GM19193 (cell line): Measurements from ENCODE around the gene MBD2.

Experiments used
- POLR2A ChIP-seq: IDR thresholded peaks from 4 replicates; pipeline ENCODE4 v1.6.1; 2011; ENCODE audit not compliant: insufficient read depth, insufficient read length; ENCODE audit errors: extremely low read depth

The MBD2 gene

GRCh38 chr18:54224379-54225014 lies at the start of gene MBD2:
MBD2 (minus strand) TSS chr18:54224669; CDS start chr18:54224559, 110 bp downstream.
- peak; percentile 77 for TF ChIP-seq POLR2A

- no peak for TF ChIP-seq POLR2A
Measured at GRCh38 chr18:54269893-54270844, 45.7 kb upstream of the MBD2 start.

- no peak for TF ChIP-seq POLR2A
Measured at GRCh38 chr18:54268751-54269150, 44.3 kb upstream of the MBD2 start.

GRCh38 chr18:54267701-54268100 lies 43.2 kb upstream of the MBD2 start:
- TF ChIP-seq POLR2A = no peak

- no peak for TF ChIP-seq POLR2A
Measured at GRCh38 chr18:54263904-54264336, 39.5 kb upstream of the MBD2 start.

- no peak for TF ChIP-seq POLR2A
Measured at GRCh38 chr18:54261894-54262293, 37.4 kb upstream of the MBD2 start.

GRCh38 chr18:54260396-54261072 lies 36.1 kb upstream of the MBD2 start:
- TF ChIP-seq POLR2A = no peak

- no peak for TF ChIP-seq POLR2A
Measured at GRCh38 chr18:54257015-54257414, 32.5 kb upstream of the MBD2 start.

GRCh38 chr18:54255141-54255540 lies 30.7 kb upstream of the MBD2 start:
- TF ChIP-seq POLR2A = no peak

GRCh38 chr18:54254265-54254758 lies 29.8 kb upstream of the MBD2 start:
- no peak for TF ChIP-seq POLR2A

GRCh38 chr18:54251606-54252390 lies 27.3 kb upstream of the MBD2 start:
- TF ChIP-seq POLR2A = no peak

- no peak for TF ChIP-seq POLR2A
Measured at GRCh38 chr18:54250846-54251261, 26.4 kb upstream of the MBD2 start.

GRCh38 chr18:54247511-54248175 lies 23.2 kb upstream of the MBD2 start:
- TF ChIP-seq POLR2A = no peak

GRCh38 chr18:54242327-54242726 lies 17.9 kb upstream of the MBD2 start:
- TF ChIP-seq POLR2A = no peak
